Sigmoid colon (tissue), 7 donors: ENCODE measurements around the gene TTC22. TPM values are rescaled to one million over a fixed set of nuclear protein-coding genes. Genes with fewer than 3 reads are reported as not detected.

Source experiments
- DNase-seq: peaks from one replicate; pipeline ENCODE4 v3.0.0-alpha.2; 2019
- H3K27ac ChIP-seq, 4 donors: fragments of 200-600 bp; sonication (generic); one replicate each; pipeline ENCODE4 v1.5.1; 2016 to 2019; ENCODE audit warnings: mild to moderate bottlenecking in 1 of 4
- H3K27me3 ChIP-seq, 3 donors: fragments of 200-600 bp; sonication (generic); one replicate each; pipeline ENCODE4 v1.5.1; 2019; ENCODE audit warnings: mild to moderate bottlenecking in 1 of 3
- H3K36me3 ChIP-seq, 4 donors: fragments of 200-600 bp; sonication (generic); one replicate each; pipeline ENCODE4 v1.5.1; 2016 to 2019
- H3K4me1 ChIP-seq, 4 donors: fragments of 200-600 bp; sonication (generic); one replicate each; pipeline ENCODE4 v1.5.1; 2017 to 2019
- H3K4me3 ChIP-seq, 4 donors: fragments of 200-600 bp; sonication (generic); one replicate each; pipeline ENCODE4 v1.5.1; 2017 to 2019; ENCODE audit warnings: mild to moderate bottlenecking in 2 of 4, moderate library complexity in 1 of 4
- H3K9me3 ChIP-seq, 4 donors: fragments of 200-600 bp in 3 of 4; sonication (generic) in 3 of 4; one replicate each; pipeline versions ENCODE4 v1.5.1 to v1.6.1; 2013 to 2019
- EP300 ChIP-seq, 4 donors: sonication (generic); formaldehyde crosslinking; IDR thresholded peaks; one replicate each; pipeline ENCODE4 v1.6.1; 2017; ENCODE audit warnings: antibody characterized with exemption in 4 of 4
- POLR2A ChIP-seq, 2 donors: fragments of 450-650 bp; IDR thresholded peaks; one replicate each; pipeline ENCODE4 v1.6.1; 2016; ENCODE audit warnings: antibody characterized with exemption in 2 of 2, mild to moderate bottlenecking in 2 of 2, moderate library complexity in 2 of 2
- POLR2AphosphoS5 ChIP-seq, 4 donors: sonication (generic); formaldehyde crosslinking; IDR thresholded peaks; one replicate each; pipeline ENCODE4 v1.6.1; 2017; ENCODE audit warnings: antibody characterized with exemption in 4 of 4
- WGBS, 2 donors: extraction: QIAGEN DNeasy Blood & Tissue Kit; methylation state at CpG; one replicate each; pipeline ENCODE4 v1.1.7; 2013; 5-methylcytosine and 5-hydroxymethylcytosine counted together
- intact Hi-C: fragments of 100-400 bp; cut with DNase I; formaldehyde crosslinking; loops from one replicate; pipeline ENCODE4 v1.15.1; 2023
- polyA plus RNA-seq, 3 donors: library from polyadenylated mRNA; stranded (reverse); fragments of 200-250 nt; gene quantifications; one replicate each; pipeline ENCODE4 v1.2.3, GENCODE V29; 2013
- total RNA-seq, 4 donors: library from RNA; depleted of rRNA; stranded (reverse); fragments of >200 nt; gene quantifications; one replicate each; pipeline ENCODE4 v1.1.0, GENCODE V29; 2016
- TF ChIP-seq, protein P1 (sequence below), 4 experiments: fragments of 450-650 bp in 3 of 4; fragments of 200-600 bp in 1 of 4; IDR thresholded peaks; one replicate each; pipeline ENCODE4 v1.5.1; 2016 to 2019; ENCODE audit warnings: antibody characterized with exemption in 4 of 4, mild to moderate bottlenecking in 3 of 4, moderate library complexity in 2 of 4
- donor health status: healthy with polysubstance abuse.
- donor health status: Bipolar disorder and iron deficiency.
- donor health status: healthy.

The TTC22 gene
- total and polyA plus RNA-seq, 7 donors: 0.81 to 39.1 (median 1.9) TPM

DNA sequence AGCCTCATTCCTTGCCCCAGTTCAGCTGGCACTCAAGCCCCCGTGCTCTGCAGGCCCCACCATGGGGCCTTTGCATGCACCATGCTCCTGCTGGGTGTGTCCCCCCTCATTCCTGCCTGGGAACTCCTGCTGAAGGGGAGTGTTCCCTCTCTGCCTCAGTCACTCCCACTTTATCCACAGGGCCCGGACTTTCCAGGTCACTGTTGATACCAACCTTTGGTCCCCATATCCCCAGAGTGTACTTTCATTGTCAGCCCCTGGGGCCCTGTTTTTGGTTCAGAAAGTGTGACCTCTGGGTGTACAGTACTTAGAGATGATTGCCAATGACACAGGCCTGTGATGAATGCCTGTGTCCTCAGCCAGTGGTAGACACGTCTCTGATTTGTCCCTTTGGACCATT, 2.9 kb downstream of the TTC22 start:
- intact Hi-C loops: loop anchor here (10.0 kb wide), 1 partner anchor 213 kb away; no protein-coding TSS in a partner anchor
- no peak for TF ChIP-seq EP300 (IDR thresholded peaks at IDR 0.05)
- TF ChIP-seq POLR2AphosphoS5 (IDR thresholded peaks at IDR 0.05): no peak
- TF ChIP-seq POLR2A (IDR thresholded peaks at IDR 0.05): no peak
- TF ChIP-seq, protein P1, sequence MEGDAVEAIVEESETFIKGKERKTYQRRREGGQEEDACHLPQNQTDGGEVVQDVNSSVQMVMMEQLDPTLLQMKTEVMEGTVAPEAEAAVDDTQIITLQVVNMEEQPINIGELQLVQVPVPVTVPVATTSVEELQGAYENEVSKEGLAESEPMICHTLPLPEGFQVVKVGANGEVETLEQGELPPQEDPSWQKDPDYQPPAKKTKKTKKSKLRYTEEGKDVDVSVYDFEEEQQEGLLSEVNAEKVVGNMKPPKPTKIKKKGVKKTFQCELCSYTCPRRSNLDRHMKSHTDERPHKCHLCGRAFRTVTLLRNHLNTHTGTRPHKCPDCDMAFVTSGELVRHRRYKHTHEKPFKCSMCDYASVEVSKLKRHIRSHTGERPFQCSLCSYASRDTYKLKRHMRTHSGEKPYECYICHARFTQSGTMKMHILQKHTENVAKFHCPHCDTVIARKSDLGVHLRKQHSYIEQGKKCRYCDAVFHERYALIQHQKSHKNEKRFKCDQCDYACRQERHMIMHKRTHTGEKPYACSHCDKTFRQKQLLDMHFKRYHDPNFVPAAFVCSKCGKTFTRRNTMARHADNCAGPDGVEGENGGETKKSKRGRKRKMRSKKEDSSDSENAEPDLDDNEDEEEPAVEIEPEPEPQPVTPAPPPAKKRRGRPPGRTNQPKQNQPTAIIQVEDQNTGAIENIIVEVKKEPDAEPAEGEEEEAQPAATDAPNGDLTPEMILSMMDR (IDR thresholded peaks at IDR 0.05): no peak
- Histone ChIP-seq H3K27ac (no peak overlapping the region), H3K4me3 (no peak overlapping the region), H3K36me3 (no peaks in the 10 kb centered on the region), H3K27me3 (peaks cover 0 to 23% (median 0%) of the 10 kb centered on the region in 3 donors), H3K4me1 (peaks cover 0 to 41% (median 20%) of the 10 kb centered on the region in 4 donors), H3K9me3 (no peaks in the 10 kb centered on the region)
- 31 to 76% methylated on average over 3 of the region's 3 CpGs for WGBS, 2 donors
- DNase-seq: peak; percentile 51

DNA sequence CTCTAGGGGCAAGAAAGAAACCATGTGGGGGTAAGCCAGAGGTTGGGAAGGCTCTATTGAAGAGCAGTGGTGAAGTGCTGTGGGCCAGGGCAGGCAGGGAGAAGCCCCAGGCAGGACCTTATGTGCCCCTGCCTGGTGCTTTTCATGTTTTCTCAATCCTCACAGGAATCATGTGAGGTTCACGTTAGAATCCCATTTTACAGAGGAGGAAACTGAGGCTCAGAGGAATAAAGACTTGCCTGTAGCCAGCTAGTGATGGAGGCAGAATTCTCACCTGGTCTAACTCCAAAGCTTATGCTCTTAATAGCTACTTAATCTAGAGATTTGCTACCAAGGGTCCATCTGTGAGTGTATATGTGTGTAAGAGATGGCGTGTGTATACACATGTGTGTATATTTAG, 4.2 kb downstream of the TTC22 start:
- intact Hi-C loops: loop anchor here (10.0 kb wide), 1 partner anchor 212 kb away; no protein-coding TSS in a partner anchor
- Histone ChIP-seq H3K27me3 (peaks cover 0 to 14% (median 0%) of the 10 kb centered on the region in 3 donors), H3K36me3 (no peaks in the 10 kb centered on the region), H3K4me1 (peaks cover 0 to 52% (median 33%) of the 10 kb centered on the region in 4 donors), H3K27ac (peak overlapping the region in 1 of 4 donors; percentile 17), H3K9me3 (no peaks in the 10 kb centered on the region), H3K4me3 (no peak overlapping the region)
- no peak for DNase-seq
- no peak for TF ChIP-seq POLR2AphosphoS5 (IDR thresholded peaks at IDR 0.05)
- TF ChIP-seq, protein P1 (IDR thresholded peaks at IDR 0.05): no peak
- no peak for TF ChIP-seq POLR2A (IDR thresholded peaks at IDR 0.05)
- no peak for TF ChIP-seq EP300 (IDR thresholded peaks at IDR 0.05)
- 72 to 88% methylated on average over 2 of the region's 2 CpGs for WGBS, 2 donors

DNA sequence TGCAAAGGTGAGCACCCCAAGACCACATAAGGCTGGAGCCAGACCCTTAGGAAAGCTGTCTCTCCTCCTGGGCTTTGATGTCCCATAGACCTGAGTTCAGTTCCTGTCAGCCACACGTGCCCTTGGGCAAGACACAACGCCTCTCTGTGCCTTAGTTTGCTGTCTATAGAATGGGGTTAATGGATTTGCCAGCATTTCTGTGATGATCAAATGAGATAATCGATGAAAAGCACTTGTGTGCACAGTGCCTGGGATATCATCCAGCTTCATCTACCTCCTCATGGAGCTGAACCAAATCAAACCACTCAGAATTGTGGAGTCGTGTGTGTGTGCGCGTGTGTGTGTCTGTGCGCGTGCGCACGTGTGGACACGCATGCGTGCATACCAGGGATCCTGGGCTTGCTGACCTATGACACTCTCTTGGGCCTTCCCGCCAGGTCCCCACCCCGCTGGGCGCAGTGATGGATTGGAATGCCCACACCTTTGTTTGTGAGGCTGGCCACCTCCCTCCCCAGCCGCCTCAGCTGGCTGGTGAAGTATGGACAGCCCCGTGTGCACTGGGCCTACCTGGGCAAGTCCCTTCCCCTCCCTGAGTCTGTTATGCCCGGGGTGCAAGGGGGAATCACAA, 5.2 kb downstream of the TTC22 start:
- H3K9me3 ChIP-seq: no peaks in the 10 kb centered on the region
- TF ChIP-seq POLR2AphosphoS5 (IDR thresholded peaks at IDR 0.05) (no peak), POLR2A (IDR thresholded peaks at IDR 0.05) (no peak), EP300 (IDR thresholded peaks at IDR 0.05) (no peak)
- TF ChIP-seq, protein P1 (IDR thresholded peaks at IDR 0.05): no peak
- intact Hi-C loops: loop anchor here (10.0 kb wide), 1 partner anchor 211 kb away; no protein-coding TSS in a partner anchor
- H3K36me3 ChIP-seq: no peaks in the 10 kb centered on the region
- no peak overlapping the region for H3K4me3 ChIP-seq
- 38 to 79% methylated on average over 18 of the region's 18 CpGs for WGBS, 2 donors
- H3K4me1 ChIP-seq: peaks cover 0 to 43% (median 24%) of the 10 kb centered on the region in 4 donors
- no peak for DNase-seq
- H3K27ac ChIP-seq: peak overlapping the region in 1 of 4 donors; percentile 75
- H3K27me3 ChIP-seq: peaks cover 0 to 5% (median 0%) of the 10 kb centered on the region in 3 donors

DNA sequence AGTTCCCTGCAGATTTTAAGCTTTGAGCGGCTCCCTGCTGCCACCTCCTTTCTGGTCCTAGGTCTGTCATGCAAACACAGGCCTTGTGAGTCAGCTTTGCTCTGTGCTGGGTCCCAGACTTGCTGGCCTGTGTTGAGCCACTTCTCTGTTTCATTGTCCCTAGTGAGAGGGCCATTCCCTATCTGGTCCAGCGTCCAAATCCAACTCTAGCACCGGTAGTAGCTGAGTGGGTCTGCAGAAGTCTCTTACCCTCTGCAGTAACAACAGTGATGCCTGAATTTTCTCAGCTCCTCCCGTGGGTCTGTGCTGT, 5.8 kb downstream of the TTC22 start:
- no peak overlapping the region for H3K4me3 ChIP-seq
- H3K9me3 ChIP-seq: no peaks in the 10 kb centered on the region
- TF ChIP-seq EP300 (IDR thresholded peaks at IDR 0.05) (no peak), POLR2AphosphoS5 (IDR thresholded peaks at IDR 0.05) (no peak), POLR2A (IDR thresholded peaks at IDR 0.05) (no peak)
- TF ChIP-seq, protein P1 (IDR thresholded peaks at IDR 0.05): no peak
- H3K4me1 ChIP-seq: peaks cover 0 to 36% (median 17%) of the 10 kb centered on the region in 4 donors
- DNase-seq: no peak
- no peaks in the 10 kb centered on the region for H3K36me3 ChIP-seq
- 68 to 71% methylated on average over 4 of the region's 4 CpGs for WGBS, 2 donors
- intact Hi-C loops: loop anchor here (10.0 kb wide), 1 partner anchor 211 kb away; no protein-coding TSS in a partner anchor
- no peaks in the 10 kb centered on the region for H3K27me3 ChIP-seq
- peak overlapping the region in 2 of 4 donors; percentile 75 to 79 for H3K27ac ChIP-seq
